ENCODE results near the gene ADGRV1.

- TF ChIP-seq EZH2 (IDR thresholded peaks at IDR 0.05; ENCODE audit: borderline replicate concordance, low read depth, low read length, poor library complexity, severe bottlenecking): no peak
- TF ChIP-seq, protein P1, sequence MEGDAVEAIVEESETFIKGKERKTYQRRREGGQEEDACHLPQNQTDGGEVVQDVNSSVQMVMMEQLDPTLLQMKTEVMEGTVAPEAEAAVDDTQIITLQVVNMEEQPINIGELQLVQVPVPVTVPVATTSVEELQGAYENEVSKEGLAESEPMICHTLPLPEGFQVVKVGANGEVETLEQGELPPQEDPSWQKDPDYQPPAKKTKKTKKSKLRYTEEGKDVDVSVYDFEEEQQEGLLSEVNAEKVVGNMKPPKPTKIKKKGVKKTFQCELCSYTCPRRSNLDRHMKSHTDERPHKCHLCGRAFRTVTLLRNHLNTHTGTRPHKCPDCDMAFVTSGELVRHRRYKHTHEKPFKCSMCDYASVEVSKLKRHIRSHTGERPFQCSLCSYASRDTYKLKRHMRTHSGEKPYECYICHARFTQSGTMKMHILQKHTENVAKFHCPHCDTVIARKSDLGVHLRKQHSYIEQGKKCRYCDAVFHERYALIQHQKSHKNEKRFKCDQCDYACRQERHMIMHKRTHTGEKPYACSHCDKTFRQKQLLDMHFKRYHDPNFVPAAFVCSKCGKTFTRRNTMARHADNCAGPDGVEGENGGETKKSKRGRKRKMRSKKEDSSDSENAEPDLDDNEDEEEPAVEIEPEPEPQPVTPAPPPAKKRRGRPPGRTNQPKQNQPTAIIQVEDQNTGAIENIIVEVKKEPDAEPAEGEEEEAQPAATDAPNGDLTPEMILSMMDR (conservative IDR thresholded peaks at IDR 0.05; ENCODE audit: low read depth, low read length): no peak
Measured at GRCh38 chr5:90968319-90968718, 409.7 kb downstream of the ADGRV1 start.

Measured in A673 (cell line).